Activated T-cell treated with anti-CD3 and anti-CD28 coated beads, Interleukin-2, amount 50 U/mL, for 72 hours (primary cell): ENCODE measurements around the gene PGC. TPM values are rescaled to one million over a fixed set of nuclear protein-coding genes. Genes with fewer than 3 reads are reported as not detected.

Experiments
- total RNA-seq, 2 donors: library from RNA; stranded (reverse); gene quantifications; one replicate each; pipeline ENCODE4 v1.2.3, GENCODE V29; 2022

Gene PGC
- total RNA-seq, 2 donors from 2014 or later, result not detected

Other genes starting within 250 kb of the PGC start
- 10 to 100 TPM; 25.9 to 27.7 TPM for gene FOXP4, start 201.0 kb downstream of the PGC start, total RNA-seq
- gene MDFI, start 108.9 kb downstream of the PGC start, total RNA-seq, result not detected
- gene TFEB, start 11.8 kb downstream of the PGC start, total RNA-seq, result 10 to 100 TPM; 15.3 to 17.5 TPM
- 10 to 100 TPM; 10.5 to 11.4 TPM for gene FRS3, start 32.5 kb upstream of the PGC start, total RNA-seq
- under 1 TPM in 1 of 2 donors, not detected in 1; 0.29 TPM for gene PRICKLE4, start 33.4 kb upstream of the PGC start, total RNA-seq
- gene TOMM6, start 40.3 kb upstream of the PGC start, total RNA-seq, result 100 to 1,000 TPM; 109 to 120 TPM
- 10 to 100 TPM; 13.3 to 14.8 TPM for gene USP49, start 148.0 kb upstream of the PGC start, total RNA-seq
- gene MED20, start 173.7 kb upstream of the PGC start, total RNA-seq, result 10 to 100 TPM; 24.9 to 34.6 TPM
- 10 to 100 TPM; 30.4 to 38.1 TPM for gene BYSL, start 174.1 kb upstream of the PGC start, total RNA-seq
- 100 to 1,000 TPM; 256 to 259 TPM for gene CCND3, start 194.4 kb upstream of the PGC start, total RNA-seq